Endothelial cell of umbilical vein (primary cell): ENCODE measurements around the gene ZDHHC20. TPM values are rescaled to one million over a fixed set of nuclear protein-coding genes. Genes with fewer than 3 reads are reported as not detected.

Experiments
- BruUV-seq: library from RNA; stranded (reverse); fragments of 400-500 nt; replicated peaks from 2 replicates; lab custom pipeline; 2021; lab: Mats Ljungman, UMichigan
- CTCF ChIA-PET: fragments of 300-600, 350-600 bp; sonication (Branson Sonifier 250); formaldehyde crosslinking; loops from one replicate; lab custom pipeline; 2021; ENCODE audit warnings: antibody characterized with exemption, inconsistent platforms; lab: Charles Lee
- POLR2A ChIA-PET: fragments of 300-600, 350-600 bp; sonication (Branson Sonifier 250); formaldehyde crosslinking; loops from one replicate; lab custom pipeline; 2021; ENCODE audit warnings: antibody characterized with exemption, inconsistent platforms; lab: Charles Lee
- DNase-seq: peaks from one replicate; pipeline ENCODE4 v3.0.0-alpha.2; 2011; ENCODE audit warnings: low read depth, low spot score
- FAIRE-seq: peaks from 2 replicates; lab custom pipeline; 2011; peaks lifted over from hg19 to GRCh38; lab: Jason Lieb, UNC
- H2AFZ ChIP-seq: 2 replicates; pipeline ENCODE4 v1.6.0; 2012; ENCODE audit warnings: low read depth, low read length, control low read depth, inconsistent platforms
- H3K27ac ChIP-seq: 2 replicates; pipeline ENCODE4 v1.5.1; 2011; ENCODE audit warnings: low read depth, mild to moderate bottlenecking, control low read depth, low read length, moderate library complexity; ENCODE audit not compliant: insufficient read depth
- H3K27me3 ChIP-seq, 2 experiments: 2 replicates each; pipeline versions ENCODE4 v1.6.0 to v1.6.1; 2011; ENCODE audit warnings: low read length in 2 of 2, mixed read lengths in 1 of 2; ENCODE audit not compliant: control insufficient read depth in 2 of 2, insufficient read depth in 2 of 2
- H3K36me3 ChIP-seq, 2 experiments: 2 replicates in 1 of 2; 3 replicates in 1 of 2; pipeline ENCODE4 v1.5.1; 2011; ENCODE audit warnings: low read length in 2 of 2, mild to moderate bottlenecking in 1 of 2, moderate library complexity in 1 of 2; ENCODE audit not compliant: control insufficient read depth in 2 of 2, insufficient read depth in 2 of 2; ENCODE audit errors: extremely low read depth in 1 of 2
- H3K4me1 ChIP-seq: 3 replicates; pipeline ENCODE4 v1.5.1; 2011; ENCODE audit warnings: mild to moderate bottlenecking, low read length; ENCODE audit not compliant: control insufficient read depth, insufficient read depth; ENCODE audit errors: extremely low read depth
- H3K4me2 ChIP-seq: 2 replicates; pipeline ENCODE4 v1.6.1; 2011; ENCODE audit warnings: low read length, control low read depth, mixed read lengths; ENCODE audit not compliant: insufficient read depth
- H3K4me3 ChIP-seq, 3 experiments: fragments of 200-600 bp in 1 of 3; sonication (generic), shearing (Covaris generic) in 1 of 3; replicated peaks in 1 of 3; 2 replicates each; pipeline ENCODE4 v1.5.1; 2011 to 2016; ENCODE audit warnings: control low read depth in 3 of 3, low read length in 3 of 3, mild to moderate bottlenecking in 2 of 3, inconsistent platforms in 1 of 3, low read depth in 1 of 3, moderate library complexity in 1 of 3; ENCODE audit not compliant: insufficient read depth in 1 of 3
- H3K79me2 ChIP-seq: 2 replicates; pipeline ENCODE4 v1.6.0; 2012; ENCODE audit warnings: low read length, inconsistent platforms; ENCODE audit not compliant: control insufficient read depth, insufficient read depth
- H3K9ac ChIP-seq: replicated peaks from 2 replicates; pipeline ENCODE3; 2011; ENCODE audit warnings: low read length, control low read depth; ENCODE audit not compliant: insufficient read depth; ENCODE audit errors: extremely low read depth
- H3K9me1 ChIP-seq: replicated peaks from 3 replicates; pipeline ENCODE4 v1.6.0; 2011; ENCODE audit warnings: mild to moderate bottlenecking, low read length; ENCODE audit not compliant: control insufficient read depth, insufficient read depth; ENCODE audit errors: extremely low read depth
- H3K9me3 ChIP-seq: replicated peaks from 2 replicates; pipeline ENCODE4 v1.5.1; 2012; ENCODE audit warnings: low read length, inconsistent platforms; ENCODE audit not compliant: control insufficient read depth, insufficient read depth
- H4K20me1 ChIP-seq: replicated peaks from 2 replicates; pipeline ENCODE3; 2011; ENCODE audit warnings: mild to moderate bottlenecking, low read length; ENCODE audit not compliant: control insufficient read depth, insufficient read depth; ENCODE audit errors: extremely low read depth
- CTCF ChIP-seq, 2 donors: IDR thresholded peaks; 1 replicate in 1 of 2; 2 replicates in 1 of 2; pipeline ENCODE4 v1.5.1; 2011; ENCODE audit warnings: low read length in 2 of 2, mild to moderate bottlenecking in 2 of 2, moderate library complexity in 2 of 2, control low read depth in 1 of 2, inconsistent platforms in 1 of 2, low read depth in 1 of 2; ENCODE audit not compliant: insufficient read depth in 1 of 2; ENCODE audit errors: extremely low read depth in 1 of 2
- EZH2 ChIP-seq: IDR thresholded peaks from 2 replicates; pipeline ENCODE4 v1.6.1; 2012; ENCODE audit warnings: borderline replicate concordance, low read depth, mild to moderate bottlenecking, moderate library complexity, low read length, inconsistent platforms; ENCODE audit not compliant: severe bottlenecking
- FOS ChIP-seq: IDR thresholded peaks from 2 replicates; pipeline ENCODE4 v1.6.1; 2011; ENCODE audit warnings: mild to moderate bottlenecking, low read length, moderate library complexity, borderline replicate concordance; ENCODE audit not compliant: insufficient read depth
- GATA2 ChIP-seq: IDR thresholded peaks from 2 replicates; pipeline ENCODE4 v1.7.0; 2011; ENCODE audit warnings: low read depth, mild to moderate bottlenecking, moderate library complexity, mixed read lengths, low read length; ENCODE audit not compliant: insufficient read length, insufficient read depth
- JUN ChIP-seq: IDR thresholded peaks from 2 replicates; pipeline ENCODE4 v1.6.1; 2011; ENCODE audit warnings: borderline replicate concordance, low read depth; ENCODE audit not compliant: insufficient read length, insufficient read depth
- MAX ChIP-seq: IDR thresholded peaks from 2 replicates; pipeline ENCODE4 v1.6.1; 2011; ENCODE audit not compliant: insufficient read depth, insufficient read length
- MYC ChIP-seq: IDR thresholded peaks from one replicate; pipeline ENCODE4 v1.6.1; 2011; ENCODE audit warnings: mild to moderate bottlenecking, low read depth, low read length
- POLR2A ChIP-seq: IDR thresholded peaks from 2 replicates; pipeline ENCODE4 v1.6.1; 2012; ENCODE audit warnings: low read depth, mild to moderate bottlenecking, control low read depth, low read length
- POLR2AphosphoS5 ChIP-seq: IDR thresholded peaks from 2 replicates; pipeline ENCODE4 v1.6.1; 2012; ENCODE audit warnings: low read depth, mild to moderate bottlenecking, control low read depth, low read length, moderate library complexity; ENCODE audit not compliant: insufficient read depth
- dilution Hi-C: fragments of 300-500 bp; cut with MboI; formaldehyde crosslinking; loops from one replicate; pipeline ENCODE4 v1.15.0; 2019; ENCODE audit warnings: low sequenced_read_pairs; ENCODE audit not compliant: extremely low pct_ligation_motif_present
- intact Hi-C: fragments of 100-400 bp; cut with micrococcal nuclease; formaldehyde crosslinking; loops from one replicate; pipeline ENCODE4 v1.10.0; 2022
- polyA plus RNA-seq, 4 experiments: library from polyadenylated mRNA; depleted of rRNA in 3 of 4; stranded (reverse) in 3 of 4; unstranded in 1 of 4; fragments of >200 nt; gene quantifications; 2 replicates each; pipeline versions ENCODE4 v1.2.1 to v1.2.3, GENCODE V29; 2011 to 2012; ENCODE audit warnings: missing spikeins in 1 of 4
- total RNA-seq: library from RNA; stranded (reverse); gene quantifications from 2 replicates; pipeline ENCODE4 v1.2.3, GENCODE V29; 2021

ZDHHC20 gene
- total and polyA plus RNA-seq, 2 donors (not counting 3 experiments of a cell fraction or from before 2014, with no cell fraction given) = 22.1 to 59.4 TPM

GRCh38 chr13:21458451-21458812 is 671 bp downstream of the ZDHHC20 start:
- H3K36me3 ChIP-seq = no peaks in the 10 kb centered on the region
- intact Hi-C loops = loop anchor here (5.0 kb wide), 1 partner anchor 56 kb away; no protein-coding TSS in a partner anchor
- H4K20me1 ChIP-seq = no peaks in the 10 kb centered on the region
- peak overlapping the region; percentile 95 for H3K9ac ChIP-seq
- peak overlapping the region; percentile 98 for H3K4me2 ChIP-seq
- H3K4me3 ChIP-seq = peak overlapping the region; percentile 89 to 98 (median 95)
- dilution Hi-C loops = no loop called here
- no peaks in the 10 kb centered on the region for H3K9me1 ChIP-seq
- H3K4me1 ChIP-seq = peaks cover 10% of the 10 kb centered on the region
- peaks cover 43% of the 10 kb centered on the region for H3K79me2 ChIP-seq
- FAIRE-seq = no peak
- CTCF ChIA-PET = interaction anchor here (0.9 to 3.0 kb wide), 3 partner anchors 18 to 161 kb away, joined by 3 to 15 read pairs (median 12); no protein-coding TSS in a partner anchor
- H3K27me3 ChIP-seq = no peaks in the 10 kb centered on the region
- TF ChIP-seq GATA2 = no peak
- DNase-seq = peak; percentile 25
- POLR2A ChIA-PET = interaction anchor here (0.7 kb wide), 1 partner anchor 70 kb away, joined by 3 read pairs; no protein-coding TSS in a partner anchor
- H3K27ac ChIP-seq = peak overlapping the region; percentile 93
- H2AFZ ChIP-seq = peak overlapping the region; percentile 94
- no peaks in the 10 kb centered on the region for H3K9me3 ChIP-seq
- BruUV-seq = no TSS peak

- Histone ChIP-seq H3K27ac (no peak overlapping the region), H3K4me3 (no peak overlapping the region), H3K4me1 (peaks cover 10% of the 10 kb centered on the region), H3K36me3 (no peaks in the 10 kb centered on the region), H3K9me1 (no peaks in the 10 kb centered on the region), H3K27me3 (no peaks in the 10 kb centered on the region), H3K9ac (no peak overlapping the region), H2AFZ (no peak overlapping the region), H3K9me3 (no peaks in the 10 kb centered on the region), H4K20me1 (peaks cover 2% of the 10 kb centered on the region), H3K4me2 (no peak overlapping the region), H3K79me2 (peaks cover 73% of the 10 kb centered on the region)
- ChIA-PET CTCF (no interaction called here), POLR2A (no interaction called here)
- intact Hi-C loops (no loop called here), dilution Hi-C loops (no loop called here)
- FAIRE-seq (no peak), DNase-seq (no peak)
- no TSS peak for BruUV-seq
- TF ChIP-seq POLR2AphosphoS5 (no peak), CTCF (IDR thresholded peaks at IDR 0.05; ENCODE audit: extremely low read depth in 1 of 2, insufficient read depth in 1 of 2, low read depth in 1 of 2, low read length in 2 of 2) (no peak), EZH2 (no peak), GATA2 (no peak), FOS (no peak), MYC (no peak), POLR2A (no peak), JUN (no peak), MAX (no peak)
These were observed 5.6 kb downstream of the ZDHHC20 start for GRCh38 chr13:21453387-21454081.
